GM18505 (cell line): ENCODE results near the gene DBX1.

ENCODE experiments used
- ATAC-seq: cut with Tn5 transposase; IDR thresholded peaks from one replicate; pipeline ENCODE4 v1.9.1; 2021; ENCODE audit not compliant: unreplicated experiment
- POLR2A ChIP-seq: IDR thresholded peaks from 4 replicates; pipeline ENCODE4 v1.6.1; 2011; ENCODE audit warnings: borderline replicate concordance; ENCODE audit not compliant: insufficient read depth, insufficient read length; ENCODE audit errors: extremely low read depth

Gene DBX1

DNA sequence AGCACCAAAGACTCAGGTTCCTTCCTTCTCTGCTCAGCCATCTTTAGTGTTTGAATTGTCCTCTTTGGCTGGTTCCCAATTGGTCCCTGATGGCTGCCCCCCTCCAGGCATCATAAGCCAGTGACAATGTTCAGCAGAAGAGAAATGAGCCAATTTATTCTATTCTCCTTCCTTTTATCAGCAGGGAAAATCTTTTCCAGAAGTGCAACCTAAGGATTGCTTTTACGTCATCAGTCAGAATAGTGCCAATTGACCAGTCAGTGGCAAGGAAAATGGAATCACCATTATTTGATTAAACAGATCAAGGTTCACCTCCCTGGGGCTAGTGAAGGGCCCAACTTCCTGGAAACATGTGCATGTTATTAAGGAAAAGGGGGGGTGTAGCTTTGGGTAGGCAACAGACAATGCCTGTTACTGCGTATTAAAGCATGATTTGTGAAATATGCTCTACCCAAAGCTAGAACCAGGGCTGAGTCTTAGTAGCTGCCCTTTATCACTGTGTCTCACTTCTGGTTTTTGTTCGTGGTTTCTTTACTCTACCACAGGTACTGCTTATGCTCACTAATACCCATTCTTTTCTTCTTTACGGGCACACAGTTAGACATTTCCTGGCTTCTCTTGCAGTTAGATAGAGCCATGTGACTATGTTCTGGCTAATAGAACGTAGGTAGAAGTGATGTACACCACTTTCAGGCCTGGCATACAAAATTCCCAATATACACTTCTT, 12.6 kb upstream of the DBX1 start:
- ATAC-seq = no peak
- no peak for TF ChIP-seq POLR2A

DNA sequence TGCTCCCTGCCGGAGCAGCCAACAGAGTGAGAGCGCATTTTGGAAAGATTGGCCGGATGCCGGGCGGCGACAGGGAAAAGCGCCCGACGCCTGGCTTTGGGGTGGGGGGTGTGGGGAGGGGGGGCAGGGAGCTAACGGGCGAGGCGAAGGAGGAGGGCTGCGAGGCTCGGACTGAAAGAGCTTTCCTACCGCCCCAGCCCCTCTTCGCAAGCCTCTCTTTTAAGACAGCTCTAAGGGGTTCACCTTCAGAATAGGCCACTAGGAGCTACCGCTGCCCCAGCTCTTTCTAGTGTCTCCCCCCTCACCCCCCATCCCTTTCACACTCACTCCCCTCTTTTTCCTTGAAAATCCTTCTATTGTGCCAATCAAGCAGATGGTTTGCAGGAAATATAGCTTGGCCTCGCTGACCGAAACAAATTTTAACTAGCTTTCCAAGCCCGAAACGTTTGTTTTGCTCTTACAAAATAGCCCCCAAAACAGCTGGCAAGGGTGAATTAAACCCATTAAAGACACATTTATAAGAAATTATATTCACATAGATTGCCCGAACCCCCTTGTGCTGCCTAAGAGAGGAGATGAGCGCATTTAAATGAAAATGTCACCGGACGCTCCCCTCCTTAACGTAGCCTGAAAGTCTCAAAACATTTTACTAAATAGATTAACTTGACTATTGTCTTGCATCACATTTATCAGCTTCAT, 3.7 kb upstream of the DBX1 start:
- no peak for ATAC-seq

DNA sequence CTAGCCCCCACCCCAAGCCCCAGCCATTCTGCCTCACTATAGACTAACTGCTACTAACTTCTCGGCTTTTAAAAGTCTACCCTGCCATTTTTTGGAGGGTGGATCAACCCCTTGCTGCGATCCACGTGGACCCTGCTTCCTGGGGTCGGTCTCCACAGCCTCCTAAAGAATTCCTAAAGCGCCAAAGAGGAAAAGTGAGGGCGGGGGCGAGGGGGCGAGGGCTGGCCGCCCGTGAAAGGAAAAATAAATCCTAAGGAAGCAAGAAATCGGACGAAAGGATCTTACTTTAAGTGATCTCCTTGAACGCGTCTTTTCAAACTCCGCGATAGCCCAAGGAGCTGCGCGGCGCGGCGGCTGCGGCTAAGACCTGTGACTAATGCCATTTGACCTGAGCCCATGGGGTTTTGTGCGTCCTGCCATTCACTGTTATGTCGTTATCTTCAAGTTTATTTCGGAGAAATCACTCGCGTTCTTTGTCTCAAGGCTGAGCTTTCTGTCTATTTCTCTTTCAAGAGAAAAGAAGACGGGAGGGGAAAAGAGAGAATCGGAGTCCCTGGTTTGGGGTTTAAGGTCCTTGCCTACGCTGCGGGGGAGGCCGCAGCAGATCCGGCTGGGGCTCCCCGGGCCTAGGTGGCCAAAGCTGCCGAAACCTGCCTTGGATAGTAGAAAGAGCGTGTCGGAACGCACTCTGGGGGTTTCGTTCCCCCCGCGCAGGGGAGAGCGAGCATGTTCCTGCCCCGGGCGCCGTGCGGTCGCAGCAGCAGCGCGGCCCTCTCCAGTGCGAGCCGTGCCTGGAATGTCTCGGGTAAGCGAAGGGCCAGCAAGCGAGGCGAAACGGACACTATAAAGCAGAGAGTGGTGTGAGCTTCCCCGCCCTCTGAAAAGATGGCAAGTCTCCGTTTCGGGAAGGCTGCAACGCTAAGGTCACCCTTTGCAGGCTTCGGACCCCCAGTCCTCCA, 2.8 kb upstream of the DBX1 start:
- no peak for ATAC-seq
- TF ChIP-seq POLR2A = no peak

More for the DNA sequence above, 3.7 kb upstream of the DBX1 start:
- TF ChIP-seq POLR2A = no peak

DNA sequence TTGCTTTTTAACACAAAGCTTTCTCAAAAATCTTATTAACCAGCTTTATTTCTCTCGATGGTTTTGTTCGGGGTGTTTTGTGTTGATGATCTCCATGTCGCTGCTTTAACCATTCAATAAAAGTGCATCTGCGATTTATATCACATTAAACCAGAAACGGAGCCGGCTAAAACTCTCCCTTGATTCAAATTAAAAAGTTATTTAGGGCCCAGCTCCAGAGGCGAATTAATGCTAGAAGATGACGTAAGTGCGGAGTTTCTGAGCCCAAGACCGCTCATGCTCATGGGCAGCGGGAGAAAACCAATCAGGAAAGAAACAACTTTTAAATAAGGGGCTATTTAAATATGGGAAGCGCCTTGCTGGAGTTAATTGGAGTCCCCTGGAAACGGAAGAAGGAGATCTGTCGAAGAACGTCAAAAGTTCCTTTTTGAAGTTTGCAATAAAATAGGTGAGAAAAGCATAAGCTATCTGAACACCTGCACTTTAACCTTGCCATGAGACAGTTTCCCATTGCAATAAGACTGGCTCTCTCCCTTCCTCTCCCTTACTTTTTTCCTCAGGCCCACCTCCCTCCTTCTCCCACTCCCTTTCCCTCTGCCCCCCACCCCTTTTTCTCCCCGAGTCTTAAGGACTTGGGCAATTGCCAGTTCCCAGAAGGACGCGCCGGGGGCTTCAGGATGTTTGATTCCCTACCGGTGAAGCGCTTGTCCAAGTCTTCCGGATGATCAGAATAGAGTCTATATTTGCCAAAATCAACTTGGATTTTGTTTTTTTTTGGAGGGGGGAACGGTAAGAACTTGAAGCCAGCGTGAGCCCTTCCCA, 1.9 kb upstream of the DBX1 start:
- ATAC-seq = no peak
- no peak for TF ChIP-seq POLR2A

DNA sequence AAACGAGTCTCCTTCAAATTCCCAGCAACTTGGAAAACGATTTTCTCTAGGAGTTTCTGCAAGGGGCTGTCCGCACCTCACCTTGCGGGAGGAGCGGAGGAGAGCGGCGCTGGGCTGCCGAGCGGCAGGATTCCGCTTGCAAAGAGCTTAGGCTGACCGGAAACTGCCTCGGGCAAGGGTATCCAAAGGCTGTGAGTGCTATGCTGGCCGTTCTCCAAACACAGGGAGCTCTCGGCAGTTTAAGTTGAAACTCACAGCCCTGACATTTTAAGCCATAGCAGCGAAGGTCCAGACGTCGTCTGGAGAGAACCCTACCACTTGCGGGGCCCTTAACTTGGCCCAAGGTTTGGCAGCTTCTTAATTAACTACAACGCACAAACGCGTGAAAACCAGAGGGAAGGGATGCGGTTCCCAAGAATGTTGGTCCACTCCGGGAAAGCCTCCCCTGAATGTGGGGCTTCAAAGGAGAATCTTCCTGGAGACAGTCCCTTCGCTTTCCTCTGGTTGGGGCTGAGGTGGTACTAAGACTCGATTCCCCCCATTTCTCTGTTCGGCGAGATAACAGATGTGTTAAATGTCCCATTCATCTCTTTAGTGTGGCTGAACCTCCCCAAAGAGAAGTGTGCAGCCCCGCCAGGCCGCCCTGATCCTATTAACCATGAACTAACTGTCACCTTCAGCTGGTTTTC, 1.1 kb upstream of the DBX1 start:
- ATAC-seq = no peak
- no peak for TF ChIP-seq POLR2A

DNA sequence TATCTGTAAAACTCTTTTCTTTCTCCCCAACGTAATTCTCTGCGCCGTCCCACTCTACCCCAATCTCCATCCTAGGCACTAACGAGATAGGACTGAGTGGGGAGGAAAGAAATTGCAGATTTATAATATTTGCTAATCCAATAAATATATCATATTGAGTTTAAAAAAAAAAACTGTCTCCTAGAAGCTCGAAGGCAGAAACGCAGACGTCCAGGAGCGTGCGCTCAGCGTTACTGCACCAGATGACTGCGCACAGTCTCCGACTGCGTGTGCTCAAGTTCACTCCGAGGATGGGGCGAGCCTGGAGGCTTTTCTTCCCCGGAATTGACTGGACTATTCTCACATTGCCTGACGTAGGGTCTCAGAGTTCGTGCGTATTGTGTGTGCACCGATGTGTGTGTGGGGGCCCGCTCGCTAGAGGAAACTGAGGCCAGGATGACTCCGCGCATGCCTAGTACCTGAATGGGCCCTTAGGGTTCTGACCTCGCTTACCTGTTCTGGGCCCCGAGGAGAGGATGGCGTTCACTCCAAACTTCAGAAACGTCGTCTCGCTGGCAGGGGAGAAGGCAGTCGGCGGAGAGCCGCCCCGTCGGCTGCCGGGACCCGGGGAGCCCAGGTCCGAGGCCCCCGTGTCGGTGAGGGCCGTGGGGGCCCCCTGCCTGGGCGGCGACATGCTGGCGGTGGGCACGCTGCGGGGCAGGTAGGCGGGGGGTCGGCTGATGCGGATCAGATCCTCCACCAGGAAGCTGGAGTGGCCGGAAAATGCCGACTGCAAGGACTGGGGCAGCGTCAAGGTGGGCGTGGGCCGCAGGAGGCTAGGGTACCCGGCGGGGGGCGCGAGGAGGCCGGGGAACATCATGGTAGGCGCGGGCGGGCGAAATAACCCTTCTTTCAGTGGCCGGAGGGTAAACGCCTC, 551 bp downstream of the DBX1 start:
- no peak for TF ChIP-seq POLR2A
- ATAC-seq = no peak

DNA sequence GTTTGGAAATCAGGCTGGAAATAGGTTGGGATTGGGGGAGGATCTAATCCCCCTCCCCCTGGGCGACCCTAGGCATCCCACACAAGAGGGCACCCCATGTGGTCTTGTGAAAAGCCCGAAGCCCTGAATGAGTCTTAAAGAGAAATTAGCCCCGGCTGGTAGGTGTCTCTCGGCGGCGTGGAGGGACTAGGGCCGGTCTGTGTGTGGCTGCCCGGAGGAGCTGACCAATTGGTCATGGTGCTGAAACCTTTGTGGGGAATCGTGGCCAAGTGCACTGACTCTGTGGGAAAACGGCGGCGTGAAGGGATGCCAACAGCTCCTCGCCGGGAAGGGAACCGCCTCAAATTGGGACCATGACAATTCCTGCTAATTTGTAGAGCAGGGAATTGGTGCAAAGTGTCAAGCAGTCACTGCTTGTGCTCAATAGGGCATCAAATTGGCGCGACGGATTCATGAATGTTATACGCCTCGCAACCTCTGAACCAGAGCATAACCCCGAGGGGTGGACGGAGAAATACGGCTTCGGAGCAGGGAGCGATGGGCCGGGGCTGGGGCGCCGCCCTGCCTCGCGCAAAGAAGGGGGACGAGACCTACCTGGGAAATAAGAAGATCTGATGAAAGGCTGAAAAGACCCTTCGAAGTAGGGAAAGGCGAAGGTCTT, 1.5 kb downstream of the DBX1 start:
- ATAC-seq = no peak
- no peak for TF ChIP-seq POLR2A

DNA sequence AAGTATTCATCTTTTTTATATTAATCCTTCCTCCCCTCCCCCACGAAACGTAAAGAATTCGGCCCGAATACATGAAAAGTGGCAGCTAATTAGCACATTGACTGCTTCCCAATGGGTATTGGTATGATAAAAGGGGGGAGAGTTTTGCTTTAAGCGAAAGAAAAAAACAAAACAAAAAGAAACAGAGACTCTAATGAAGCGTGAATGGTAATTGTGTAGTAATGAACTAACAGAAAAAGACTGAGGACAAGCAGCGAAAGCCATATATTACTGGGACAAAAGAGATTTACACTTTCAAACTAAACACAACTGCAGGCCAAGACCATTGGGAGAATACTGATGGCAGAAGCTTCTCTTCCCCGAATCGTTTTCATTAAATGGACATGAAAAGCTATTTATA, 2.5 kb downstream of the DBX1 start:
- ATAC-seq = no peak

DNA sequence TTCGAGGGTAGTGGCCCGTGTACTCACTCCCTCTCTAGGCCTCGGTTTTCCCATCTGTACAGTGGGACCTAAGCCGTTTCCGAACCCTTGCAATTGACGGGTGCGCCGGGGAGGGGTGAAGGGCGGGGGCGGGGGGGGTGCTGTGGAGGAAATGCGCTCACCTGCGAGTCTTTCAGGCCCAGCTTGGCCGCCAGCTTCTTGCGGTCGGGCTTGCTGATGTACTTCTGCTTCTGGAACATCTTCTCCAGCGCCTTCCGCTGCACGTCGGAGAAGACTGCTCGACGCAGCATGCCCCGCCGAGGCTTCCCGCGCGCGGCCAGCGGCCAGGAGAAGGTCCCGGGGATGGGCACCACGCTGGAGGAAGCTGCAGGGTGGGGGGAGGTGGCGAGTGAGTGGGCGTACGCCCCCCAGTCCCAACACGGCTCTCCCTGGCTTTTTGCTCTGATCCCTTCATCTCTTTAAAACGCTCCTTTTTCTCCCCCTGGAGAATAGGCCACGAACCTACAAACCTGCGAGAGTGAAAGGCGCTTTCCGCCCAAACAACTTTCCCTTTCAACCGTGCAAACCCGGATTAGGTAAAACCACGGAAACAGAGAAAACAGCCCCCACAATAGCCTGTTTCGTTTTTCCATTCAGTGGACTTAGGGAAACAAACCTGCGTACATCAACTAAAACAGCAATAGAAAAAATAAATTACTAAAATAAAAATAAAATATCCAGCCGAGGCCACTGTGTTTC, 3.2 kb downstream of the DBX1 start:
- TF ChIP-seq POLR2A = no peak
- no peak for ATAC-seq

More for the DNA sequence above, 2.5 kb downstream of the DBX1 start:
- no peak for TF ChIP-seq POLR2A

DNA sequence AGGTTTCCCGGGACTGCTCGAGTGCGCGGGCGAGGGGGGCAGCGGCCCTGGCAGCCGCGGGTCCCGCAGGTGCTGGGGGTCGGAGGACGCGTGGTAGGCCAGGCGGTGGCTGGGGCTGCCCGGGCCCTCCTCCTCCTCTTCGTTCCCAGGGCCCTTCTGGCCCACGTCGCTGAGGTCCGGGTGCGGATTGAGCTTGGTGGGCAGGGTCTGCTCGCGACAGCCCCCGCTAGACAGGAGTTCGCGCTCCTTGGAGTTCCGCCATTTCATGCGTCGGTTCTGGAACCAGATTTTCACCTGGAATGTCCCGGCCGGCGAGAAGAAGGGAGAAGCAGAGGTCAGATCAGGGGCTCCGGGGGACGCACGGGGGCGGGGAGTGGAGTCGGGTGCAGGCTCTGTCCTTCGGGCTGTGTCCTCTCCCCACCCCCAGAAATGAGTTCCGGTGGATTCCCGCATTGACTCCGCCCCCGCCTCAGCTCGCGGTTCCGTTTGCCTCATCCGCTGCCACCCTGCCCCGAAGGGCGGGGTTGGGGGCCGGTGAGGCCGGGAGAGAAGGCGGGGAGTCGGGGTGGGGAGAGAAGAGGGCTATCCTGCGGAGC, 3.9 kb downstream of the DBX1 start:
- no peak for TF ChIP-seq POLR2A
- ATAC-seq = no peak
